B cell (primary cell): ENCODE measurements around the gene ILF3.

Experiments used
- EZH2 ChIP-seq: IDR thresholded peaks from 2 replicates; pipeline ENCODE4 v1.6.1; 2012; ENCODE audit warnings: borderline replicate concordance, low read depth, mild to moderate bottlenecking, moderate library complexity, low read length; ENCODE audit not compliant: insufficient read depth, poor library complexity, severe bottlenecking
- TF ChIP-seq, protein P1 (sequence below): fragments of 200-600 bp; IDR thresholded peaks from one replicate; pipeline ENCODE4 v1.8.0; 2022; ENCODE audit warnings: antibody characterized with exemption, mild to moderate bottlenecking

GRCh38 chr19:10654610-10655456 lies 687 bp downstream of the ILF3 start:
- TF ChIP-seq, protein P1, sequence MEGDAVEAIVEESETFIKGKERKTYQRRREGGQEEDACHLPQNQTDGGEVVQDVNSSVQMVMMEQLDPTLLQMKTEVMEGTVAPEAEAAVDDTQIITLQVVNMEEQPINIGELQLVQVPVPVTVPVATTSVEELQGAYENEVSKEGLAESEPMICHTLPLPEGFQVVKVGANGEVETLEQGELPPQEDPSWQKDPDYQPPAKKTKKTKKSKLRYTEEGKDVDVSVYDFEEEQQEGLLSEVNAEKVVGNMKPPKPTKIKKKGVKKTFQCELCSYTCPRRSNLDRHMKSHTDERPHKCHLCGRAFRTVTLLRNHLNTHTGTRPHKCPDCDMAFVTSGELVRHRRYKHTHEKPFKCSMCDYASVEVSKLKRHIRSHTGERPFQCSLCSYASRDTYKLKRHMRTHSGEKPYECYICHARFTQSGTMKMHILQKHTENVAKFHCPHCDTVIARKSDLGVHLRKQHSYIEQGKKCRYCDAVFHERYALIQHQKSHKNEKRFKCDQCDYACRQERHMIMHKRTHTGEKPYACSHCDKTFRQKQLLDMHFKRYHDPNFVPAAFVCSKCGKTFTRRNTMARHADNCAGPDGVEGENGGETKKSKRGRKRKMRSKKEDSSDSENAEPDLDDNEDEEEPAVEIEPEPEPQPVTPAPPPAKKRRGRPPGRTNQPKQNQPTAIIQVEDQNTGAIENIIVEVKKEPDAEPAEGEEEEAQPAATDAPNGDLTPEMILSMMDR: no peak
- no peak for TF ChIP-seq EZH2
